ENCODE results near the gene ZNF556. TPM values are rescaled to one million over a fixed set of nuclear protein-coding genes. Genes with fewer than 3 reads are reported as not detected.
"Not testable (repeated sequence)": the region's sequence is repeated elsewhere in the genome, so short reads cannot be mapped to it uniquely, and the experiment has no call there.

ZNF556 gene
- total and polyA plus RNA-seq, 12 donors, result 0.01 to 0.04 (median 0.03) TPM; not detected in 9

- intact Hi-C loops (cut with DNase I), result no loop called here
- Histone ChIP-seq H3K27me3 (no peaks in the 10 kb centered on the region), H3K4me3 (no peak overlapping the region), H3K27ac (no peak overlapping the region), H3K36me3 (no peaks in the 10 kb centered on the region), H3K9me3 (peaks cover 0 to 12% (median 0%) of the 10 kb centered on the region in 11 donors), H3K4me1 (no peaks in the 10 kb centered on the region)
- ATAC-seq (no peak), DNase-seq (no peak)
- no peak for TF ChIP-seq CTCF (IDR thresholded peaks at IDR 0.05)
- 43 to 57% methylated on average over 12 of the region's 12 CpGs for WGBS, 2 donors
Observed at GRCh38 chr19:2865334-2866100, 1.6 kb upstream of the ZNF556 start.

- DNase-seq (no peak), ATAC-seq (no peak)
- 73 to 82% methylated on average over 8 of the region's 8 CpGs for WGBS, 2 donors
- H3K9me3 ChIP-seq, result peaks cover 0 to 8% (median 0%) of the 10 kb centered on the region in 11 donors
- intact Hi-C loops (cut with DNase I), result no loop called here
- no peaks in the 10 kb centered on the region for H3K27me3 ChIP-seq
- no peak overlapping the region for H3K27ac ChIP-seq
- no peaks in the 10 kb centered on the region for H3K36me3 ChIP-seq
- no peak for TF ChIP-seq CTCF (IDR thresholded peaks at IDR 0.05)
- H3K4me1 ChIP-seq, result no peaks in the 10 kb centered on the region
- H3K4me3 ChIP-seq, result no peak overlapping the region
Observed at GRCh38 chr19:2866495-2867024, 575 bp upstream of the ZNF556 start.

GRCh38 chr19:2869618-2870017, 2.5 kb downstream of the ZNF556 start:
- Histone ChIP-seq H3K27me3 (no peaks in the 10 kb centered on the region), H3K4me1 (no peaks in the 10 kb centered on the region), H3K4me3 (no peak overlapping the region), H3K27ac (no peak overlapping the region), H3K9me3 (peaks cover 0 to 12% (median 0%) of the 10 kb centered on the region in 11 donors), H3K36me3 (no peaks in the 10 kb centered on the region)
- 82 to 85% methylated on average over 10 of the region's 10 CpGs for WGBS, 2 donors
- TF ChIP-seq CTCF (IDR thresholded peaks at IDR 0.05), result no peak
- ATAC-seq (no peak), DNase-seq (no peak)
- intact Hi-C loops (cut with DNase I), result loop anchor here in 7 of 10 donors (5.0 to 10.0 kb wide), 2 partner anchors 222 to 225 kb away; no protein-coding TSS in a partner anchor

GRCh38 chr19:2872175-2872574, 5.0 kb downstream of the ZNF556 start:
- intact Hi-C loops (cut with DNase I), result loop anchor here in 7 of 10 donors (5.0 to 10.0 kb wide), 2 partner anchors 225 to 227 kb away; no protein-coding TSS in a partner anchor
- not testable (repeated sequence) for H3K4me1 ChIP-seq, ATAC-seq, H3K27ac ChIP-seq, DNase-seq, H3K36me3 ChIP-seq, H3K27me3 ChIP-seq, H3K4me3 ChIP-seq
- peak in 8 of 9 donors; percentile 8 to 50 (median 32) for TF ChIP-seq CTCF (IDR thresholded peaks at IDR 0.05)
- H3K9me3 ChIP-seq, result peaks cover 0 to 30% (median 13%) of the 10 kb centered on the region in 11 donors
- 14 to 24% methylated on average over 2 to 10 of the region's 11 CpGs for WGBS, 2 donors

Measured in heart right ventricle (tissue), 16 donors.